GM12892 (cell line): ENCODE results near the gene RTKN2.

ENCODE experiments used
- POLR2A ChIP-seq: IDR thresholded peaks from 2 replicates; pipeline ENCODE4 v1.6.1; 2011; ENCODE audit warnings: low read depth, low read length, control low read depth
- POLR2AphosphoS5 ChIP-seq: IDR thresholded peaks from 2 replicates; pipeline ENCODE4 v1.6.1; 2011; ENCODE audit warnings: low read depth, low read length, control low read depth

- TF ChIP-seq POLR2AphosphoS5 (no peak), POLR2A (no peak)
Observed at GRCh38 chr10:62259998-62260397, 8.6 kb downstream of the RTKN2 start.
